ENCODE data around the gene PNPO.

The PNPO gene

GRCh38 chr17:47952171-47953021, 11.0 kb downstream of the PNPO start:
- no peak for DNase-seq

GRCh38 chr17:47953909-47954308, 12.5 kb downstream of the PNPO start:
- no peak for DNase-seq

GRCh38 chr17:47955497-47956461, 14.4 kb downstream of the PNPO start:
- no peak for DNase-seq

- peak in 1 of 2 experiments; percentile 67 for DNase-seq
Observed at GRCh38 chr17:47956791-47957590, 15.6 kb downstream of the PNPO start.

- peak; percentile 98 to 99 for DNase-seq
Observed at GRCh38 chr17:47957591-47958490, 16.5 kb downstream of the PNPO start, which contains the start of gene PRR15L. PRR15L (minus strand) TSS chr17:47957883; CDS start chr17:47953234, 4,649 bp downstream.

- DNase-seq, result peak; percentile 65 to 92
Observed at GRCh38 chr17:47959825-47960655, 18.7 kb downstream of the PNPO start.

GRCh38 chr17:47961406-47961805, 20.0 kb downstream of the PNPO start:
- DNase-seq, result no peak

GRCh38 chr17:47962901-47963300, 21.5 kb downstream of the PNPO start:
- no peak for DNase-seq

- DNase-seq, result no peak
Observed at GRCh38 chr17:47964856-47965255, 23.5 kb downstream of the PNPO start.

GRCh38 chr17:47966079-47966519, 24.7 kb downstream of the PNPO start:
- DNase-seq, result peak; percentile 53 to 55

GRCh38 chr17:47967607-47968252, 26.4 kb downstream of the PNPO start:
- no peak for DNase-seq

- DNase-seq, result no peak
Observed at GRCh38 chr17:47968836-47969235, 27.5 kb downstream of the PNPO start.

- DNase-seq, result no peak
Observed at GRCh38 chr17:47969930-47970724, 28.8 kb downstream of the PNPO start.

GRCh38 chr17:47970725-47971499, 29.5 kb downstream of the PNPO start, which contains the start of gene CDK5RAP3:
CDK5RAP3 (plus strand) TSS chr17:47971113; CDS start chr17:47971147, 34 bp downstream.
- peak; percentile 99 to 100 for DNase-seq

- DNase-seq, result no peak
Observed at GRCh38 chr17:47973541-47973940, 32.2 kb downstream of the PNPO start.

GRCh38 chr17:47975189-47975822, 33.9 kb downstream of the PNPO start:
- DNase-seq, result no peak

- DNase-seq, result no peak
Observed at GRCh38 chr17:47975823-47976205, 34.4 kb downstream of the PNPO start.

- DNase-seq, result peak in 1 of 2 experiments; percentile 76
Observed at GRCh38 chr17:47978324-47978723, 37.0 kb downstream of the PNPO start.
